ENCODE results near the gene KLF15.

The KLF15 gene

DNA sequence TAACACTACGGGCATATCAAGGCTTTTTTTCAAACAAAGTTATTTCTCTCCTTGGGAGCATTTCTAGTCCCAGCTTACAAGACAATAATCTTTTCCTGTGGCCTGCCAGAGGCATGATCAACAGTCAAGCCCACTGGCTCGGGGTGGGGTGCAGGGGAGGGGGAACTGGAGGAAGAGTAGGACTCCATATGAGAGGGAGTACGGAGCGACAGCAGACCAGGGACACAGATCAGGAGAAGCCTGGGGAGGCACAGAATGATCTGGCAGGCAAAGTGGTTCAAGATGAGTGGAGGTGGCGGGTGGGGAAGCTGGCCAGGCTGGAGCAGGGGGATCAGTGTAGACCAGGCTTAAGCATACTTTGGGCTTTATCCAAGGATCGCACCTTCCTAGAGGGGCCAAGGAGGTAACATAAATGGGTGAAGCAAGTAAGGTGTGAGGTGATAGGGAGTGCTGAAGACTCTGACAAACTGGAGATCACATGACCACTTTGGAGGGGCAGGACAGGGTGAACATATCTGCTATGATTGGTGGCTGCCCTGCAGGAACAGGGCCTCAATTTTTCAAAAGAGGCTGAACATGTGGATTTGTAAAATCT, 37.4 kb downstream of the KLF15 start:
- DNase-seq = no peak

DNA sequence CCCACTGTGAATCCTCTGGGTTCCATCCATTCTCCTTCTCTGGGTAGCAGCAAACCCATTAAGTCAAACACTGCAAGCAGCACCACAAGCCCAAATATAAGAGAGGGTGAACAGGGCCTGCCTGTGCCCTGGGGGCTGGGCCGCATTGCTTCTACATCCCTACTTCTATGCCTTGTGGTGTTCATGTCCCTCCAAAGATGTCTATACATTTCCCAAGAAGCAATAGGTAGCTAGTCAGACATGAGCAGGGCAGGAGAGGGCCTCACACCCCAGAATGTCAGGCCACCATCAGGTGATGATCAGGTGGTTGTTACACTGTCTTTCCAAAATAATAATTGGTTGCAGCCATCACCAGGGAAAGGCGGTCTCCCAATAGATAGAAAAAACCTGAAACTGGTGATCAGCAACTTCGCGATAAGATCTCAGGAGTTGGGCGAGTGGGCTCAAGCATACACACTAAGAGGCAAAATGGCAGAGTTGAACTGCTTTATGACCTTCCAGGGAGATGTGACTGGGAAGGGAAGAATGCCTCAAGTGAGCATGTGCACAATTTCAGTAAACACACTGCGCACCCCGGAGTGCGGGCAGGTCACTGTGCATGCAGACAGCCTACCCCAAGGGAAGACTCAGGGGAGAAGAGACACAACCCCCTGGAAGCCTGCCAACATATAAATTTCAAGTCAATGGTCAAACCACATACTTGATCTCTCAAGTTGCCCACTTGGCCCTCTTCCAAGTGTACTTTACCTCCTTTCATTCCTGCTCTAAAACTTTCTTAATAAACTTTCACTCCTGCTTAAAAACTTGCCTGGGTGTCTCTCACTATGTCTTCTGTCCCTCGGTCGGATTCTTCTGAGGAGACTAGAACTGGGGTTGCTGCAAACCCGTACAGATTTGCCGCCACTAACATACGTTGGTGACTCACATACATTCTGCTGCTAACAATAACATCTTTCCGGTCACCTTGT, 39.9 kb downstream of the KLF15 start:
- no peak for DNase-seq

DNA sequence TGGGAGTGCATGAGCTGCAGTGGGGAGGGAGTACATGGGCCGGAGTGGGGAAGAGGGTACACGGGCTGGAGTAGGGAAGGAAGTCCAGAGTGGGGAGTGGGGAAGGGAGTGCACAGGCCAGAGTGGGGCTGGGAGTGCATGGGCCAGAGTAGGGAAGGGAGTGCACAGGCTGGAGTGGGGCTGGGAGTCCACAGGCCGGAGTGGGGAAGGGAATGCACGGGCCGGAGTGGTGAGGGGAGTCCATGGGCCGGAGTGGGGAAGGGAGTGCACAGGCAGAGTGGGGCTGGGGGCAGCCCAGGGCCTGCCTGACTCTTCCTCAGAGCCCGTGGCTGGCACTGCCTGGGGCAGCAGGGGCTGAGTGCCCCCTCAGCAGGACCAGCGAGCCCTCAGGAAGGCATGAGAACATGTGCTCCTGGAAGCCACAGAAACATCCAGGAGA, 40.7 kb downstream of the KLF15 start:
- no peak for DNase-seq

- no peak for DNase-seq
Observed at GRCh38 chr3:126316031-126316461, 41.2 kb downstream of the KLF15 start.

DNA sequence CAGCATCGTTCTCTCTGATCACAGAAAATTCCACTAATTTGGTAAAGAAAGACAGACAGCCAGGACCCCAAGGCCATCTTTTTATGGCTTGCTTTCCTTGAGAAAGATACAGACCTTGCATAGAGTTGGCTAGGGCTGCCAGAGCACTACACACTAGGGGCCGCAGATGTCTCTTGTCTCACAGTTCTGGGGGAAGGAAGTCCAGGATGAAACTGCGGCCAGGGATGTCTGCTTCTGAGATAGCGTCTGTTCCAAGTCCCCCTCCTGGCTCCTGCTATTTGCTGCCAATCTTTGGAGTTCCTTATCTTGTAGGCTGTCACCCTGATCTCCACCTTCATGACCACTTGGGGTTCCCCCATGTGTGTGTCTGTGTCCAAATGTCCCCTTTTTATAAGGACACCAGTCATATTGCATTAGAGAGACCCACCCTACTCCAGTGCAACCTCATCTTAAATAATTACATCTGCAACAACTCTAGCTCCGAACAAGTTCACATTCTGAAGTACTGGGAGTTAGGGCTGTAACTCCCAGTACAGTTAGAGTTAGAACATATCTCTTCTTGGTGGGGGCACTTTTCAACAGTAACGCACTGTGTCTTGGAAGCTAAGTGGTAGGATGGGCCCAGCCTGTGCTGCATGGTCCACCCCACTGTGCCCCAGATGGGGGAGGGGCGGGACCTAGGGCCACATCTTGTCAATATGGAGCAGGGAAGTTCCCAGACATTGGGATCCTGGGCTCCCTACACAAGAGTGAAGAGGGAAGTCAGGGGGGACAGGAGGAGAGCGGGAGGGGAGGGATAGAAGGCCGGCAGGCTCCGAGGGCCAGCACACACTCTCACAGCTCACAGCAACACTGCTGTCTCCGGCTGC, 42.2 kb downstream of the KLF15 start:
- no peak for DNase-seq

DNA sequence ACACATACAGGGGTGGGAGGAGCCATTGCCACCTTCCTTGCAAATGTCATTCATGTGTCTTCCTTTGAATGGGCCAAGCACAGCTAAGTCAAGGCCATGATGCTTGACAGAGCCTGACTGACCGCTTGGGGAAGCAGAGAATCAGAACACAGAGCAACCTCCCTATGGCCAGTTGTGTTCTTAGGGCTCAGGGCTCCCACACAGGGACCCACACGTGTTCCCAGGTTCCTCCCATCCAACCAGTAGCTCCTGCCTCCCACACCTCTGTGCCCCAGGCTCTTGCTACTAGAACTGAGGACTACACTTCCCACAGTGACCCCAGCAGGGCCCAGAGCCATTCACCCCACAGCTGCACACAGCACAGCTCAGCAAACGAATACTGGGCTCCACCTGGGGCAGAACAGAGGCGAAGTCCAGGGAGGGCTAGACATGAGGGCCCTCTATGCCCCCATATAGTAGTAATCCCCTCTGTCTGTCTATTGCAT, 42.9 kb downstream of the KLF15 start:
- no peak for DNase-seq

GRCh38 chr3:126313580-126314304, 43.5 kb downstream of the KLF15 start:
- DNase-seq = no peak

GRCh38 chr3:126313166-126313565, 44.0 kb downstream of the KLF15 start:
- DNase-seq = no peak

DNA sequence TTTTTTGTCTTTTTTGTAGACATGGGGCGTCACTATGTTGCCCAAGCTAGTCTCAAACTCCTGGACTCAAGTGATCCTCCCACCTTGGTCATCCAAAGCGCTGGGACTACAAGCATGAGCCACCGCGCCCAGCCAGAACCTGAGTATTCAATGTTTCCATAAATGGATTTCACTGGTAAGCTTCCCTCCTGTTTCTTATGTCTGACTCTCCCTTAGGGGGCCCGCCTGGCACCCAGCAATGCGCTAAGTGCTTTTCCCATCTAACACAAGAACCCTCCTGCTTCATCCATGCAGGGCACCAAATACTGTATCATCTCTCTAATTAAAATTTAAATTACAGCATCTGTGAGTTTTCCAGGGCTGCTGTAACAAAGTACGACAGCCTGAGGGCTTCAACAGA, 44.9 kb downstream of the KLF15 start:
- DNase-seq = no peak

- DNase-seq = no peak
Observed at GRCh38 chr3:126311338-126311978, 45.8 kb downstream of the KLF15 start.

DNA sequence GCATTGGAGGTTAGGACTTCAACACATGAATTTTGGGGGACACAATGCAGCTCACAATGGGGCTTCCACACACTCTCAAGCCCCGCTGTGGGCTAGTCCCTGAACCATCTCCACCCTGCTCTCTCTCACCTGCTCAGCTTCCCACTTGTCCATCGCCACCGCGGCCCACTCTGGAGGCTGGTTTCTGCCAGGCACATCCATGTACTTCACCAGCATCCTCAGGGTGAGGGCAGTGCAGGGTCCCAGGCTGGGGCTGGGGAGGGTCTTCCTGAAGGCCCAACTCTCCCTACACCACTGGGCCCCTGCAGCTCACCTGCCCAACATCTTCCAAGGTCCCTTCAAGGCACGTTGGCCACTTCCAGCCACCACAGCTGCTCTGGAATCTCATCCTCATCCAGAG, 46.4 kb downstream of the KLF15 start:
- no peak for DNase-seq

DNA sequence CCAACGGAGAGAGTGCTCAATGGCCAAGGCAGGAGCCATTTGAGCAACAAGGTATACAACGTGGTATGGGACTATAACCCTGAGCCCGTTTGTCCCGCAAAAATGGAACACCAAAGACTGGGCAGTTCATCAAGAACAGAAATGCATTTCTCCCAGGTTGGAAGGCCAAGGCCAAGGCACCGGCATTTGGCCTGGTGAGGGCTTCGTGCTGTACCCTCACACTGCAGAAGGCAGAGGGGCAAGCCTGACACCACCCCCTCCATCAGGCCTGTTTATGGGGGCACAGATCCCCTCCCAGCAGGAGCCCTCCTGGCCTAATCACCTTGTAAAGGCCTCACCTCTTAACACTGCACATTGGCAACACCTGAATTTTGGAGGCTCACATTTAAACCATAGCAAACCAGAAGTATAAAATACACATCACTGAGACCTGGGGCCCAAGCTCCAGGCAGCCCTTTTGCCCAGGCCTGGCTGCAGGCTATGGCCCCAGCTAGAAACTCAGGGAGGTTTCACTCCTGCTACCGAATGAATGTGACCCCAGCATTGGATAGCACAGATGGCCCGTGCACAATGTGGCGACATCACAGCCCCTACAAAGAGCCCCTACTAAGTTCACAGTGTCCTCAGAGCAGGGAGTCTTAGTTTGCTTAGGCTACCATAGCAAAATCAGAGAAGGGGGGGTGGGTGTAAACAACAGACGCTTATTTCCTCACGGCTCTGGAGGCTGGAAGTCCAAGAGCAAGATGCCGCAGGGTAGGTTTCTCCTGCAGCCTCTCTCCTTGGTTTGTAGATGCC, 47.1 kb downstream of the KLF15 start:
- no peak for DNase-seq

DNA sequence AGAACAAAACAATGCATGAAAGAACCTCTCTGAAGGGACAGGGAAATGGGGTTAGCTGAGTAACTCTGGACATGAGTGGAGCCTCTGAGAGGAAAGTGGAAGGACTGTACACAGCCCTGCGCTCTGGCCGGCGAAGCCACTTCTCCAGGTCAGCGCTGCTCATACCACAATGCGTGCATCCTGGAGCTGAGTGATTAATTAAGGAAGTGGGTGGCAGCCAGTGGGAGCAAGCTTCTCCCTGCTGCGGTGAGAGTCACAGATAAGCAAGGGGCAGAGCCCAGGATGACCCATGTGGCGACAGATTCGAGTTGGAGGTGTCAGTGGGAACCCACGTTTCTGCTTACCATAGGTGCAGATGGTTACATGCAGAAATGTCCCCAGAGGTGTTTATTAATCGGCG, 48.0 kb downstream of the KLF15 start:
- DNase-seq = no peak

DNA sequence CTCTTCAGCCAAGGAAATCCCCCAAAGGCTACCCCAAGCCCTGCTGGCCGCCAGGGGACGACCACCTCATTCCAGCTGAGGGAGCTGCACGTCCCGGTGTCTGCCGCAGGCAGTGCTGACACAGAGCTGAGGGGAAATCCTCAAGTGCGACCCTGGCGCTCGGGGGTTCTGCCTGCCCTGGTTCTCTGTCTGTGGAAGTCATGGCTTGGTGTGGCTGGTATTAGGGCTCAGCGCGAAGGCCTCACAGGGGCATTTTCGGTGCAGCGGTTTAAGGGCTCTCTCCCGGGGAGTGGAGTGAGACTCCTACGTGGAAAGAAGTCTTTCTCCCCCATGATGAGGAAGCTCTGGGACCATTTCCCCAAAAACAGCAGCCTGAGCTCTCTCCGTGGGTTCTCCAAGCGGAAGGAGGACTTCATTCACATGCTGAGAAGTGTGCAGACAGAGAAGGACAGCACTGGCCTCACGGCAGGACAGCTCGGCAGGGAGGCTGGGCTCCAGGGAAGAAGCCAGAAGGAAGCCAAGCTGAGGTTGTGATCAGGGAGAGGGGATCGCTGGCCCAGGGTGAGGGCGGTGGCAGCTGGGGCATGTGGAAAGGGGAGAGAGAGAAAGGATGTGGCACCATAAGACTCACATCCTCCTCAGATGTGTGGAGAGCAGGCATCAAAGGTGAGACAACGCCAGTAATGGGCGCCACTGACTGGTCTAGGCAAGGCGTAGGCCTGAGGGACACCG, 48.6 kb downstream of the KLF15 start:
- DNase-seq = no peak

DNA sequence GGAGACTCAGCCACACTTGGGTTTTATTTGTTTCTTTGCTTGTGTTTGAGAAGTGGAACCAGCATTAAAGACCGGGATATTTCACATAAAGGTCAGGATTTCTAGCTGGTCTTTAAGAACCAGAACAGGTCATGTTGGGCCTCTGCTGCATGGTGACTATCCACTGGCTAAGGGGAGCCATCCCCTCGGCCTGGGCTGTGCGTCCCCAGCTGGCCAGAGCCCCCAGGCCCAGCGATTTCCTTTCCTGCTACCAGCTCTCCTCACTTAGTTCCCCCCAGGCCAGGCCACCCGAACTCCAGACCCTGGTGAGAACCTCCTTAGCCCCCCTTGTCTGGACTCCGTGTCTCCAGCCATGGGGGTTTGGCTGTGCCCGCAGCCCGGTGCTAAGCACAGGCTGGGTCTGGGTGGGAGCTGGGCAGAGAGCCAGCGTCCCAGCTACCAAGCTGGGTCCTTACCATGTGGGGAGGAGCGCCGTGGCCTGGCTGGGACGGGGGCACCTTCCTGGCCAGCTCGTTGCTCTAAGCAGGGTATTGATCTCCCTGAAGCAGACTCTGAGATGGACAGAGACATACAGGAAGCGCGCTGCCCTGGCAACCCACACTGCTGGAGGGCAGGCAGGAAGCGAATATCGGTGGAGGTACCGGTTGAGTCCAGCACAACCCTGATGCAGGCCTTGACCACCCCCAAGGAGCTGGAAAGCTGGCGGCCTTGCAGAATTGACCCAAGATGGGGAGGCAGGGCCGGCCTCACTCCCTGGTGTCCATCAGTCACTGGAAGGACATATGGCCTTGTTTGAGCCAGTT, 49.4 kb downstream of the KLF15 start:
- DNase-seq = no peak

- no peak for DNase-seq
Observed at GRCh38 chr3:126306888-126307482, 50.2 kb downstream of the KLF15 start.

- DNase-seq = no peak
Observed at GRCh38 chr3:126306397-126306796, 50.8 kb downstream of the KLF15 start.

GRCh38 chr3:126305427-126305826, 51.8 kb downstream of the KLF15 start:
- DNase-seq = no peak

GRCh38 chr3:126304704-126305103, 52.5 kb downstream of the KLF15 start:
- no peak for DNase-seq

Data from stimulated activated CD4-positive, alpha-beta T cell treated with anti-CD3 and anti-CD28 coated beads, Interleukin-1b, Interleukin-23, amount 100 ng/mL, for 48 hours (primary cell).